Activated CD4-positive, alpha-beta T cell treated with anti-CD3 and anti-CD28 coated beads, Interleukin-2, amount 10 ng/mL, durations not matched to agents 24 days and 14 days (primary cell): ENCODE data around the gene CSN2. TPM values are rescaled to one million over a fixed set of nuclear protein-coding genes. Genes with fewer than 3 reads are reported as not detected.

ENCODE experiments used
- DNase-seq: peaks from one replicate; pipeline ENCODE4 v3.0.0; 2022
- H3K27ac Mint-ChIP-seq: one replicate; pipeline ENCODE4 v1.8.0; 2022; ENCODE audit warnings: mild to moderate bottlenecking, mixed read lengths
- H3K27me3 Mint-ChIP-seq: one replicate; pipeline ENCODE4 v1.8.0; 2022; ENCODE audit warnings: mixed read lengths
- H3K36me3 Mint-ChIP-seq: one replicate; pipeline ENCODE4 v1.8.0; 2022; ENCODE audit warnings: low read depth, mild to moderate bottlenecking, mixed read lengths
- H3K4me1 Mint-ChIP-seq: one replicate; pipeline ENCODE4 v1.8.0; 2021; ENCODE audit warnings: mixed read lengths
- H3K4me3 Mint-ChIP-seq: one replicate; pipeline ENCODE4 v1.8.0; 2022; ENCODE audit warnings: mild to moderate bottlenecking, moderate library complexity, mixed read lengths
- H3K9me3 Mint-ChIP-seq: one replicate; pipeline ENCODE4 v1.8.0; 2021; ENCODE audit warnings: mixed read lengths
- intact Hi-C: fragments of 100-400 bp; cut with micrococcal nuclease; formaldehyde crosslinking; loops from one replicate; pipeline ENCODE4 v1.15.1; 2023
- total RNA-seq: library from RNA; stranded (reverse); gene quantifications from 2 replicates; pipeline ENCODE4 v1.2.3, GENCODE V29; 2022

The CSN2 gene
- total RNA-seq: not detected in 2 replicates

GRCh38 chr4:69965628-69966027 is at the start of gene CSN2:
CSN2 (minus strand) TSS chr4:69965728; CDS start chr4:69960995, 4,733 bp downstream.
- no peak for DNase-seq
- H3K9me3 Mint-ChIP-seq: no peaks in the 10 kb centered on the region

GRCh38 chr4:70008771-70009170 is 43.2 kb upstream of the CSN2 start:
- no peaks in the 10 kb centered on the region for H3K36me3 Mint-ChIP-seq
- no peak for DNase-seq
- H3K27ac Mint-ChIP-seq: no peak overlapping the region
- intact Hi-C loops: no loop called here
- no peaks in the 10 kb centered on the region for H3K9me3 Mint-ChIP-seq
- no peak overlapping the region for H3K4me3 Mint-ChIP-seq
- H3K4me1 Mint-ChIP-seq: no peaks in the 10 kb centered on the region
- no peaks in the 10 kb centered on the region for H3K27me3 Mint-ChIP-seq

More at GRCh38 chr4:69965628-69966027, at the start of gene CSN2:
- Mint-ChIP-seq H3K36me3 (no peaks in the 10 kb centered on the region), H3K27me3 (no peaks in the 10 kb centered on the region), H3K27ac (no peak within 1 kb of the TSS), H3K4me1 (no peaks in the 10 kb centered on the region), H3K4me3 (no peak within 1 kb of the TSS)
- intact Hi-C loops: no loop called here

DNA sequence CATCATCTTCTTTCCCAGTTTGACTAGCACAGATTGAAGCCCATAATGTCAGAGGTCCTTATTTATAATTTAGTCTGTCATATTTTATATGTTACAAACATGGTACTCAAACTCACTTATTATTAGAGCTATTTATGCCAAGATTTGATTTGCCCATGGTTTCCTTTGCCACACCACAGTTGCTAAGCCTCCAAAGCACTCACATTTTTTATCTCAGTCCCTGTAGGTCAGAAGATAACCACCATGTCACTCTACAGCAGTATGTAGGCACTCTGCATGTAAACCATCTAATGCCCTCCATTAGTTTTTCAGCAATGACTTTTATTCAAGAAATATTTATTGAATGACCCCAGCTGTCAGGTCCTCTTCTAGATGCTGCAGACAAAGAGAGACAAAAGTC is 37.0 kb upstream of the CSN2 start:
- no peaks in the 10 kb centered on the region for H3K9me3 Mint-ChIP-seq
- H3K27me3 Mint-ChIP-seq: no peaks in the 10 kb centered on the region

GRCh38 chr4:70000711-70001110 is 35.2 kb upstream of the CSN2 start:
- no peaks in the 10 kb centered on the region for H3K4me1 Mint-ChIP-seq

More for the DNA sequence above, 37.0 kb upstream of the CSN2 start:
- Mint-ChIP-seq H3K36me3 (no peaks in the 10 kb centered on the region), H3K27ac (no peak overlapping the region), H3K4me3 (no peak overlapping the region), H3K4me1 (no peaks in the 10 kb centered on the region)
- no peak for DNase-seq
- intact Hi-C loops: no loop called here

GRCh38 chr4:69999420-69999819 is 33.9 kb upstream of the CSN2 start:
- H3K27me3 Mint-ChIP-seq: no peaks in the 10 kb centered on the region
- no peaks in the 10 kb centered on the region for H3K4me1 Mint-ChIP-seq
- intact Hi-C loops: no loop called here
- no peaks in the 10 kb centered on the region for H3K36me3 Mint-ChIP-seq
- no peak for DNase-seq
- no peak overlapping the region for H3K4me3 Mint-ChIP-seq
- no peaks in the 10 kb centered on the region for H3K9me3 Mint-ChIP-seq
- no peak overlapping the region for H3K27ac Mint-ChIP-seq

More at GRCh38 chr4:70000711-70001110, 35.2 kb upstream of the CSN2 start:
- Mint-ChIP-seq H3K27me3 (no peaks in the 10 kb centered on the region), H3K36me3 (no peaks in the 10 kb centered on the region), H3K27ac (no peak overlapping the region), H3K9me3 (no peaks in the 10 kb centered on the region), H3K4me3 (no peak overlapping the region)
- intact Hi-C loops: no loop called here
- DNase-seq: no peak

DNA sequence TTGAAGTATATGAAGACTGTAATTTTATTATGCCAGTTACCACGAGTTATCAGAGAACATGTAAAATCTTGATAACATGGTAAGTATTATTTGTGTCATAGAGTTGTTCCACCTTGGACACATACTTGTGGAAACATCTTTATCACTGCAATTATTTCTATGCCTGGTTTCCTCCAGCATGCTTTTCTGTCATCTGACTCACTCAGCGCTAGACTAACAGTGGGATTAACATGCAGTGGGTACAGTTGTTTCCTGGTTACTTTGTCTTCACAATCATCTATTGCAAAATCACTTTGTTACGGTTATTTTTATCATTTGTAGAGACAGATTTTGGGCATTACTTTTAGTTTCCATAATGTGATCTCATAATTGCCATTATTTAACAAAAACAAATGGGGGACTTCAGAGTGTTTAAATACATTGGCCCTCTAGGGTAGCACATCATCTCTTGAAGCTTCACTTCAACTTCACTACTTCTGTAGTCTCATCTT is 30.0 kb upstream of the CSN2 start, which contains the start of gene STATH:
STATH (plus strand) TSS at position 441 of the 491 bp plus-strand sequence. CDS start 2,472 bp downstream, outside the sequence.
- DNase-seq: no peak
- H3K27ac Mint-ChIP-seq: no peak within 1 kb of the TSS
- H3K9me3 Mint-ChIP-seq: no peaks in the 10 kb centered on the region
- no peaks in the 10 kb centered on the region for H3K4me1 Mint-ChIP-seq
- no peak within 1 kb of the TSS for H3K4me3 Mint-ChIP-seq
- intact Hi-C loops: no loop called here
- no peaks in the 10 kb centered on the region for H3K36me3 Mint-ChIP-seq
- no peaks in the 10 kb centered on the region for H3K27me3 Mint-ChIP-seq

DNA sequence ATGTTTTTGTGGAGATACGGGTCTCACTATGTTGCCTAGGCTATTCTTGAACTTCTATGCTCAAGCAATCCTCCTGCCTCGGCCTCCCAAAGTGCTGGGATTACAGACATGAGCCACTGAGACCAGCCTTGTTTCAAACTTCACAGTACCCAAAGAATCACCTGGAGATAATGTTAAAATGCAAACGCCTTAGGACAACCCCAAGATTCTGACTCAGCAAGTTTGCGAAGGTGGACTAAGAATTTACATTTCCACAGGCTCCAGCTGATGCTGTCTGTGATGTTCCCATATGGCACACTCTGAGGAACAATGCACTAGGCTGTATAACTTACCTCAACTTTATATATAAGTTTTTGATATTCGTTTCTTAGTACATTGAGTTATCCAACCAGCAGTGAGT is 29.3 kb upstream of the CSN2 start:
- no peaks in the 10 kb centered on the region for H3K9me3 Mint-ChIP-seq
- no peak for DNase-seq
- H3K27ac Mint-ChIP-seq: no peak overlapping the region
- intact Hi-C loops: no loop called here
- H3K36me3 Mint-ChIP-seq: no peaks in the 10 kb centered on the region
- H3K27me3 Mint-ChIP-seq: no peaks in the 10 kb centered on the region
- no peak overlapping the region for H3K4me3 Mint-ChIP-seq
- no peaks in the 10 kb centered on the region for H3K4me1 Mint-ChIP-seq

GRCh38 chr4:69991016-69991415 is 25.5 kb upstream of the CSN2 start:
- H3K4me3 Mint-ChIP-seq: no peak overlapping the region
- H3K4me1 Mint-ChIP-seq: no peaks in the 10 kb centered on the region
- no peak for DNase-seq
- intact Hi-C loops: no loop called here
- H3K9me3 Mint-ChIP-seq: no peaks in the 10 kb centered on the region
- H3K36me3 Mint-ChIP-seq: no peaks in the 10 kb centered on the region
- H3K27me3 Mint-ChIP-seq: no peaks in the 10 kb centered on the region
- no peak overlapping the region for H3K27ac Mint-ChIP-seq

DNA sequence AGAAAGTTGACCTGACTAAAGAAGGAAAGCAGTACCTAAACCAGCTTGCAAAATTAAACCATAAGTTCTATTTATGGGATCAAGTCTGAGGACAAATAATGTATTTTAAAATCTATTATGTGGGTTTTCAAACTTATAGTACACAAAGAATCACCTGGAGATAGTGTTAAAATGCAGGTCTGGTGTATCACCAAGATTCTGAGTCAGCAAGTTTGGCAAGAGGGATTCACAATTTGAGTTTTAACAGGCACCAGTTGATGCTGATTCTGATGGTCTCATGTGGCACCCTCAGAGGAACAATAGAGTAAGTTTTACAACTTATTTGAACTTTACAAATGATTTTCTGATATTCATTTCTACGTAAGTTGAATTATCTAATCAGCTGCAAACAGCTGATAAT is 21.1 kb upstream of the CSN2 start:
- no peak for DNase-seq
- no peak overlapping the region for H3K27ac Mint-ChIP-seq
- no peak overlapping the region for H3K4me3 Mint-ChIP-seq
- no peaks in the 10 kb centered on the region for H3K9me3 Mint-ChIP-seq
- H3K36me3 Mint-ChIP-seq: no peaks in the 10 kb centered on the region
- no peaks in the 10 kb centered on the region for H3K4me1 Mint-ChIP-seq
- H3K27me3 Mint-ChIP-seq: no peaks in the 10 kb centered on the region
- intact Hi-C loops: no loop called here

GRCh38 chr4:69984030-69984443 is 18.5 kb upstream of the CSN2 start:
- H3K36me3 Mint-ChIP-seq: no peaks in the 10 kb centered on the region
- H3K27ac Mint-ChIP-seq: no peak overlapping the region
- H3K27me3 Mint-ChIP-seq: no peaks in the 10 kb centered on the region
- no peaks in the 10 kb centered on the region for H3K9me3 Mint-ChIP-seq
- intact Hi-C loops: no loop called here
- no peaks in the 10 kb centered on the region for H3K4me1 Mint-ChIP-seq
- H3K4me3 Mint-ChIP-seq: no peak overlapping the region
- no peak for DNase-seq

DNA sequence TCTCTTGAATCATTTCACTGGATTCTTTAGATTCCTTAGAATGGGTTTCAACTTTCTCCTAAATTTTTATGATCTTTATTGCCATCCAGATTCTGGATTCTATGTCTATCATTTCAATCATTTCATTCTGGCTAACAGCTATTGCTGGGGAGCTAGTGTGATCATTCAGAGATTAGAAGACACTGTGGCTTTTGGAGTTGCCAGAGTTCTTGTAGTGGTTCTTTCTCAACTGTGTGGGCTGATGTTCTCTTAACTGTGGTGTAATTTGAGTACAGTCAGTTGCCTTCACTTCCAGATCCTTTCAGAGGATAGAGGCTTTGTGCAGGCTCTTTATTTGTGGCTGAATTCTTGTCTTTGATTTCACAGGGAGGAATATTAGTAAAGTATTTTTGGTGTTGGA is 12.1 kb upstream of the CSN2 start:
- H3K9me3 Mint-ChIP-seq: no peaks in the 10 kb centered on the region
- H3K27me3 Mint-ChIP-seq: no peaks in the 10 kb centered on the region
- no peaks in the 10 kb centered on the region for H3K4me1 Mint-ChIP-seq
- no peaks in the 10 kb centered on the region for H3K36me3 Mint-ChIP-seq
- H3K4me3 Mint-ChIP-seq: no peak overlapping the region
- no peak for DNase-seq
- intact Hi-C loops: no loop called here
- no peak overlapping the region for H3K27ac Mint-ChIP-seq

GRCh38 chr4:69974631-69975030 is 9.1 kb upstream of the CSN2 start:
- no peak for DNase-seq
- H3K27ac Mint-ChIP-seq: no peak overlapping the region
- H3K36me3 Mint-ChIP-seq: no peaks in the 10 kb centered on the region
- H3K4me3 Mint-ChIP-seq: no peak overlapping the region
- no peaks in the 10 kb centered on the region for H3K27me3 Mint-ChIP-seq
- no peaks in the 10 kb centered on the region for H3K9me3 Mint-ChIP-seq
- H3K4me1 Mint-ChIP-seq: no peaks in the 10 kb centered on the region
- intact Hi-C loops: no loop called here

DNA sequence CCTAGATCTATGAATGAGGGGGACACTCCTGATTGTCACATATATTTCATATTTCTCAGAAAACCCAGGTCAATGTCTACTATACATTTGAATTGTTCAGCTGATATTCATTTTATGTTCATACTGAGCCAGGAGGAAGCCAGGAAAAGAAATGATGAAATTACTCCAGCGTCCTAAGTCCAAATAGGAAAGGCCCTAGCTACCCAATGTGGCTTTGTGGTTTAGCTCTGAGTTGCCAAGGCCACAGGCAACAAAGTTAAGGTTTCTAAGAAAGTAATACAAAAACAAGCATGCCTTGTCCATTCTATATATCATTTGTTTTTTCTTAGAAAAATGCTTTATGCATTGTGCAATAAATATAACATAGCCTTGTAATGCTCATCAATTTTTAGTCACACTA is 4.5 kb upstream of the CSN2 start:
- Mint-ChIP-seq H3K4me3 (no peak overlapping the region), H3K27me3 (no peaks in the 10 kb centered on the region), H3K36me3 (no peaks in the 10 kb centered on the region), H3K4me1 (no peaks in the 10 kb centered on the region), H3K27ac (no peak overlapping the region), H3K9me3 (no peaks in the 10 kb centered on the region)
- DNase-seq: no peak
- intact Hi-C loops: no loop called here

GRCh38 chr4:69957209-69957608 is 8.3 kb downstream of the CSN2 start:
- no peak overlapping the region for H3K4me3 Mint-ChIP-seq
- no peak overlapping the region for H3K27ac Mint-ChIP-seq
- no peaks in the 10 kb centered on the region for H3K27me3 Mint-ChIP-seq
- H3K9me3 Mint-ChIP-seq: no peaks in the 10 kb centered on the region
- no peaks in the 10 kb centered on the region for H3K36me3 Mint-ChIP-seq
- intact Hi-C loops: no loop called here
- no peaks in the 10 kb centered on the region for H3K4me1 Mint-ChIP-seq
- no peak for DNase-seq

- Mint-ChIP-seq H3K9me3 (no peaks in the 10 kb centered on the region), H3K4me3 (no peak overlapping the region), H3K27ac (no peak overlapping the region), H3K36me3 (no peaks in the 10 kb centered on the region), H3K4me1 (no peaks in the 10 kb centered on the region), H3K27me3 (no peaks in the 10 kb centered on the region)
- DNase-seq: no peak
- intact Hi-C loops: no loop called here
Measured at GRCh38 chr4:69951602-69952001, 13.9 kb downstream of the CSN2 start.
